ENCODE results near the gene EML1.

Gene EML1

GRCh38 chr14:99950181-99950580 lies 157.0 kb downstream of the EML1 start:
- Histone ChIP-seq H3K9me3 (no peaks in the 10 kb centered on the region), H3K4me1 (ENCODE audit: control insufficient read depth in 1 of 2, insufficient read depth in 1 of 2, low read depth in 1 of 2, low read length in 1 of 2) (peaks cover 7 to 9% of the 10 kb centered on the region in 2 experiments), H3K27ac (no peak overlapping the region), H3K4me3 (ENCODE audit: low read depth in 1 of 2, low read length in 1 of 2) (no peak overlapping the region), H3K36me3 (no peaks in the 10 kb centered on the region), H3K27me3 (peaks cover 56% of the 10 kb centered on the region)
- TF ChIP-seq CTCF (IDR thresholded peaks at IDR 0.05) = no peak

- Histone ChIP-seq H3K27me3 (peaks cover 56% of the 10 kb centered on the region), H3K36me3 (no peaks in the 10 kb centered on the region), H3K27ac (no peak overlapping the region), H3K4me3 (ENCODE audit: low read depth in 1 of 2, low read length in 1 of 2) (no peak overlapping the region), H3K9me3 (no peaks in the 10 kb centered on the region), H3K4me1 (ENCODE audit: control insufficient read depth in 1 of 2, insufficient read depth in 1 of 2, low read depth in 1 of 2, low read length in 1 of 2) (peaks cover 7 to 9% of the 10 kb centered on the region in 2 experiments)
- TF ChIP-seq CTCF (IDR thresholded peaks at IDR 0.05) = no peak
Measured at GRCh38 chr14:99951085-99951484, 157.9 kb downstream of the EML1 start.

- H3K4me1 ChIP-seq (ENCODE audit: control insufficient read depth in 1 of 2, insufficient read depth in 1 of 2, low read depth in 1 of 2, low read length in 1 of 2) = peaks cover 4 to 7% of the 10 kb centered on the region in 2 experiments
- H3K4me3 ChIP-seq (ENCODE audit: low read depth in 1 of 2, low read length in 1 of 2) = no peak overlapping the region
- TF ChIP-seq CTCF (IDR thresholded peaks at IDR 0.05) = no peak
- no peak overlapping the region for H3K27ac ChIP-seq
- H3K9me3 ChIP-seq = no peaks in the 10 kb centered on the region
- H3K27me3 ChIP-seq = peaks cover 52% of the 10 kb centered on the region
- no peaks in the 10 kb centered on the region for H3K36me3 ChIP-seq
Measured at GRCh38 chr14:99952039-99952438, 158.8 kb downstream of the EML1 start.

GRCh38 chr14:99952453-99952852 lies 159.2 kb downstream of the EML1 start:
- peaks cover 50% of the 10 kb centered on the region for H3K27me3 ChIP-seq
- no peaks in the 10 kb centered on the region for H3K9me3 ChIP-seq
- H3K4me3 ChIP-seq (ENCODE audit: low read depth in 1 of 2, low read length in 1 of 2) = no peak overlapping the region
- peaks cover 4% of the 10 kb centered on the region in 2 experiments for H3K4me1 ChIP-seq (ENCODE audit: control insufficient read depth in 1 of 2, insufficient read depth in 1 of 2, low read depth in 1 of 2, low read length in 1 of 2)
- no peaks in the 10 kb centered on the region for H3K36me3 ChIP-seq
- H3K27ac ChIP-seq = no peak overlapping the region
- no peak for TF ChIP-seq CTCF (IDR thresholded peaks at IDR 0.05)

- no peaks in the 10 kb centered on the region for H3K9me3 ChIP-seq
- H3K27me3 ChIP-seq = peaks cover 54% of the 10 kb centered on the region
- TF ChIP-seq CTCF (IDR thresholded peaks at IDR 0.05) = no peak
- H3K27ac ChIP-seq = no peak overlapping the region
- H3K4me3 ChIP-seq (ENCODE audit: low read depth in 1 of 2, low read length in 1 of 2) = no peak overlapping the region
- no peaks in the 10 kb centered on the region for H3K36me3 ChIP-seq
- no peaks in the 10 kb centered on the region for H3K4me1 ChIP-seq (ENCODE audit: control insufficient read depth in 1 of 2, insufficient read depth in 1 of 2, low read depth in 1 of 2, low read length in 1 of 2)
Measured at GRCh38 chr14:99955826-99956455, 162.7 kb downstream of the EML1 start.

Measured in neutrophil (primary cell).